ENCODE results near the gene PRIMA1. TPM values are rescaled to one million over a fixed set of nuclear protein-coding genes. Genes with fewer than 3 reads are reported as not detected.

The PRIMA1 gene
- total and polyA plus RNA-seq, 9 of the 15 experiments (the other 6 are each of a cell fraction or from before 2014, with no cell fraction given): not detected

GRCh38 chr14:93775158-93775557 lies 13.1 kb downstream of the PRIMA1 start:
- CTCF ChIA-PET (ENCODE audit: low intra/inter-chr PET ratio): no interaction called here
- no peak overlapping the region for H3K27ac ChIP-seq (ENCODE audit: extremely low read depth, low read depth, low read length)
- no peak for FAIRE-seq
- no peaks in the 10 kb centered on the region for H3K4me1 ChIP-seq (replicated peaks in 1 of 2; ENCODE audit: control insufficient read depth in 2 of 2, insufficient read depth in 2 of 2, low read length in 2 of 2)
- H3K4me2 ChIP-seq (ENCODE audit: insufficient read depth, low read length): no peak overlapping the region
- no peaks in the 10 kb centered on the region for H3K9me1 ChIP-seq (ENCODE audit: control insufficient read depth, insufficient read depth, low read length)
- H3K4me3 ChIP-seq: no peak overlapping the region
- no peak overlapping the region for H2AFZ ChIP-seq (ENCODE audit: low read depth, low read length)
- intact Hi-C loops (cut with micrococcal nuclease): no loop called here
- POLR2A ChIA-PET: no interaction called here
- no peak for TF ChIP-seq GABPB1 (CRISPR knock-in tag; IDR thresholded peaks at IDR 0.05)
- no peak for TF ChIP-seq ZNF668 (CRISPR knock-in tag; IDR thresholded peaks at IDR 0.05)
- TF ChIP-seq PYGO2 (tag; IDR thresholded peaks at IDR 0.05): no peak
- no peak for TF ChIP-seq PRDM10 (IDR thresholded peaks at IDR 0.05; ENCODE audit: partially characterized antibody)
- TF ChIP-seq SPI1 (IDR thresholded peaks at IDR 0.05; ENCODE audit: borderline replicate concordance, low read depth, low read length): no peak
- no peak for TF ChIP-seq RAD21 (CRISPR knock-in tag; conservative IDR thresholded peaks at IDR 0.05 in 1 of 2, IDR thresholded peaks at IDR 0.05 in 1 of 2)
- TF ChIP-seq MYBL2 (IDR thresholded peaks at IDR 0.05; ENCODE audit: low read depth): no peak
- no peak for TF ChIP-seq MYBL2 (CRISPR knock-in tag; IDR thresholded peaks at IDR 0.05; ENCODE audit: borderline replicate concordance)
- TF ChIP-seq NFXL1 (CRISPR knock-in tag; IDR thresholded peaks at IDR 0.05): no peak
- no peak for TF ChIP-seq FOXA1 (IDR thresholded peaks at IDR 0.05; ENCODE audit: borderline replicate concordance)
- no peak for TF ChIP-seq GABPA (tag; conservative IDR thresholded peaks at IDR 0.05; ENCODE audit: low read depth)
- TF ChIP-seq E2F1 (CRISPR knock-in tag; IDR thresholded peaks at IDR 0.05): no peak
- DNase-seq (ENCODE audit: extremely low read depth in 1 of 4, low spot score in 3 of 4): no peak
- H3K9ac ChIP-seq (ENCODE audit: insufficient read depth in 1 of 2, low read depth in 2 of 2, low read length in 2 of 2): no peak overlapping the region
- H3K27me3 ChIP-seq (ENCODE audit: control insufficient read depth in 2 of 2, insufficient read depth in 2 of 2, low read length in 2 of 2): peaks cover 0 to under 1% of the 10 kb centered on the region in 2 experiments; a peak in 1 of 5 replicates
- H3K9me3 ChIP-seq (replicated peaks; ENCODE audit: control insufficient read depth, insufficient read depth, low read depth, low read length): no peaks in the 10 kb centered on the region
- ATAC-seq: no peak
- H4K20me1 ChIP-seq (replicated peaks; ENCODE audit: control insufficient read depth, insufficient read depth, low read length): no peaks in the 10 kb centered on the region
- H3K79me2 ChIP-seq (ENCODE audit: control insufficient read depth, insufficient read depth, low read length): no peaks in the 10 kb centered on the region
- H3K36me3 ChIP-seq (ENCODE audit: control insufficient read depth, insufficient read depth, low read length): no peaks in the 10 kb centered on the region
- 0% methylated on average over 1 of the region's 2 CpGs for WGBS (ENCODE audit: insufficient coverage, low coverage, missing lambda C conversion rate)
- no TSS peak for BruUV-seq (replicated peaks)
- in situ Hi-C loops (cut with MboI): no loop called here
